ENCODE data around the gene CCDC88B. TPM values are rescaled to one million over a fixed set of nuclear protein-coding genes. Genes with fewer than 3 reads are reported as not detected.
A peak's percentile ranks its signal among the peaks of the same experiment; 100 is the strongest.

Gene CCDC88B
- total and polyA plus RNA-seq, 8 donors, result 4.7 to 35.7 (median 6.6) TPM

DNA sequence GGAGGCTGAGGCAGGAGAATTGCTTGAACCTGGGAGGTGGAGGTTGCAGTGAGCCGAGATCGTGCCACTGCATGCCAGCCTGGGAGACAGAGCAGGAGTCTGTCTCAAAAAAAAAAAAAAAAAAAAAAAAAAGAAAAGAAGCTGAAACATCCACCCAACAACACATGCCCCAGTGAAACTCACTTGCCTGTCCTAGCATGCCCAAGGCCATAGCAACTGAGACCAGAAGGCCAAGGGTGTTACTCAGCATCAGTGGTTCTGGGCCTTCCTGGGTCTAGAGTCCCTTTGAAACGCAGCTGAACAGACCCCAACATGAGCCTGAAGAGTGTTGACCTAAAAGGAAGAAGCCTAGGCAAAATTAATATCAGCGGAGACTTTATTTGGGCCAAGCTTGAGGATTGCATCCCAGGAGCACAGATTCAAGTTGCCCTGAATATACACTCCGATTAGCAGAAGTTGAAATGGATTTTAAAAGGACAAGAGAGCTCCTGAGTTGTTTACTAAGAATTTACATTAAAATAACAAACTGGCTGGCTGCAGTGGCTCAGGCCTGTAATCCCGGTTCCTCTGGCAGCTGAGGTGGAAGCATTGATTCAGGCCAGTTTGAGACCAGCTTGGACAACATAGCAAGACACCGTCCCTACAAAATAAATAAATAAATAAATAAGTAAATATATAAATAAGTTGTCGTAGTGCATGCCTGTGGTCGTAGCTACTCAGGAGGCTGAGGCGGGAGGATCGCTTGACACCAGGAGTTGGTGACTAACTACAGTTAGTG, 15.1 kb upstream of the CCDC88B start:
- intact Hi-C loops (cut with DNase I), result no loop called here
- no peak overlapping the region for H3K27ac ChIP-seq
- no peak for DNase-seq

DNA sequence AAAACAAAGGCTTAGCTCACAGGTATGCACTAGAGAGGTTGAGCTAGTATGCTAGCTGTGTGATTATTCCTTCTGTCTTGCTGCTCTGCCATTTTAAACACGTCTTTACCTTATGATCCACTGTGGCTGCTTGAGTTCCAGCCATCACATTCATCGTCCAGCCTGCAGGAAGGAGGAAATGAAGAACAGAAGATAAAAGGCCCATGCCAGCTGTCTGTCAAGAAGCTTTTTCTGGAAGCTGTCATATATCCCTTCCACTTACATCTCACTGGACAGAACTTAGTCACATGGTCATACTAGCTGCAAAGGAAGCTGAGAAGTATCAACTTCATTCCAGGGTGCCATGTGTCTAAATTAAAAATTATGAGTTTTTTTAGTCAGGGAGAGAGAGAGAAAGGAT, 12.6 kb upstream of the CCDC88B start:
- Histone ChIP-seq H3K36me3 (peaks cover 0 to 5% of the 10 kb centered on the region in 2 donors), H3K27ac (no peak overlapping the region), H3K9me3 (no peaks in the 10 kb centered on the region), H3K4me1 (peaks cover 6 to 16% of the 10 kb centered on the region in 2 donors), H3K27me3 (no peaks in the 10 kb centered on the region), H3K4me3 (no peak overlapping the region)
- intact Hi-C loops (cut with DNase I), result no loop called here
- TF ChIP-seq, protein P1, sequence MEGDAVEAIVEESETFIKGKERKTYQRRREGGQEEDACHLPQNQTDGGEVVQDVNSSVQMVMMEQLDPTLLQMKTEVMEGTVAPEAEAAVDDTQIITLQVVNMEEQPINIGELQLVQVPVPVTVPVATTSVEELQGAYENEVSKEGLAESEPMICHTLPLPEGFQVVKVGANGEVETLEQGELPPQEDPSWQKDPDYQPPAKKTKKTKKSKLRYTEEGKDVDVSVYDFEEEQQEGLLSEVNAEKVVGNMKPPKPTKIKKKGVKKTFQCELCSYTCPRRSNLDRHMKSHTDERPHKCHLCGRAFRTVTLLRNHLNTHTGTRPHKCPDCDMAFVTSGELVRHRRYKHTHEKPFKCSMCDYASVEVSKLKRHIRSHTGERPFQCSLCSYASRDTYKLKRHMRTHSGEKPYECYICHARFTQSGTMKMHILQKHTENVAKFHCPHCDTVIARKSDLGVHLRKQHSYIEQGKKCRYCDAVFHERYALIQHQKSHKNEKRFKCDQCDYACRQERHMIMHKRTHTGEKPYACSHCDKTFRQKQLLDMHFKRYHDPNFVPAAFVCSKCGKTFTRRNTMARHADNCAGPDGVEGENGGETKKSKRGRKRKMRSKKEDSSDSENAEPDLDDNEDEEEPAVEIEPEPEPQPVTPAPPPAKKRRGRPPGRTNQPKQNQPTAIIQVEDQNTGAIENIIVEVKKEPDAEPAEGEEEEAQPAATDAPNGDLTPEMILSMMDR (IDR thresholded peaks at IDR 0.05), result no peak
- ATAC-seq, result no peak
- no peak for DNase-seq

More for the DNA sequence above, 15.1 kb upstream of the CCDC88B start:
- no peak for ATAC-seq
- Histone ChIP-seq H3K4me1 (peaks cover 0 to 15% of the 10 kb centered on the region in 2 donors), H3K4me3 (no peak overlapping the region), H3K27me3 (no peaks in the 10 kb centered on the region), H3K9me3 (no peaks in the 10 kb centered on the region), H3K36me3 (peaks cover 0 to 20% of the 10 kb centered on the region in 2 donors)
- TF ChIP-seq, protein P1 (IDR thresholded peaks at IDR 0.05), result no peak

DNA sequence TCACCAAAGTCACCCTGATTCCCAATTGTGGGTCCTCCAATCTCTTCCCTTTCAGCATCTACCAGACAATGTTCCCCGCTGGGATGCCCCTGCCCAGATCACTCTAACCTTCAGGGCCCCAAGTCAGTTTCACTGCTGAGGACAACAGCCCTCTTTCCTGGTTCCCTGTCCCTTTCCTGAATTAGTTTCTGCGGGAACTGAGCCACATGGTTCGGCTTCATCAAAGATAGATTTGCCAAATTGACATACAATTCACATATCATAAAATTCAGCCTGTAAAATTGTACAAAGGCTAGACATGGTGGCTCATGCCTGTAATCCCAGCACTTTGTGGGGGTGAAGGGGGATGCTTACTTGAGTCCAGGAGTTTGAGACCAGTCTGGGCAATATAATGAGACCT, 12.0 kb upstream of the CCDC88B start:
- H3K4me3 ChIP-seq, result no peak overlapping the region
- DNase-seq (no peak), ATAC-seq (no peak)
- intact Hi-C loops (cut with DNase I), result no loop called here
- H3K27ac ChIP-seq, result no peak overlapping the region
- TF ChIP-seq, protein P1 (IDR thresholded peaks at IDR 0.05), result no peak
- H3K27me3 ChIP-seq, result no peaks in the 10 kb centered on the region
- H3K4me1 ChIP-seq, result peaks cover 6 to 17% of the 10 kb centered on the region in 2 donors
- no peaks in the 10 kb centered on the region for H3K9me3 ChIP-seq
- no peaks in the 10 kb centered on the region for H3K36me3 ChIP-seq

DNA sequence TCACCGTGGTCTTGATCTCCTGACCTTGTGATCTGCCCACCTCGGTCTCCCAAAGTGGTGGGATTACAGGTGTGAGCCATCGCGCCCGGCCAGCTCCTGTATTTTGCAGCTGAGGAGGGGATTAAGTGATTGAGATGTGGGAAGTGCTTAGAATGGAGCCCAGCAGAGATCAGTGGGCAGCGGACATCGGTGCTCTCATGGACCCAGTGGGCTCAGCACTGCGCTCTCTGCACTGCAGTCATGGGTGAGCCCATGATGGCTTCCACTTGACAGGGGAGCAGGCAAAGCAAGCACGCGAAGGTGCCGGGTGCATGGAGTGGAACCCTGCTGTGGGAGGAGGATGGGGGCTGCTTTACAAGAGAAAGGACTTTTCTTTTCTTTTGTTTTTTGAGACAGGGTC, 9.1 kb upstream of the CCDC88B start:
- DNase-seq (no peak), ATAC-seq (no peak)
- Histone ChIP-seq H3K9me3 (no peaks in the 10 kb centered on the region), H3K4me3 (no peak overlapping the region), H3K36me3 (no peaks in the 10 kb centered on the region), H3K27ac (no peak overlapping the region), H3K27me3 (no peaks in the 10 kb centered on the region), H3K4me1 (peaks cover 14 to 29% of the 10 kb centered on the region in 2 donors)
- TF ChIP-seq, protein P1 (IDR thresholded peaks at IDR 0.05), result no peak
- intact Hi-C loops (cut with DNase I), result no loop called here

DNA sequence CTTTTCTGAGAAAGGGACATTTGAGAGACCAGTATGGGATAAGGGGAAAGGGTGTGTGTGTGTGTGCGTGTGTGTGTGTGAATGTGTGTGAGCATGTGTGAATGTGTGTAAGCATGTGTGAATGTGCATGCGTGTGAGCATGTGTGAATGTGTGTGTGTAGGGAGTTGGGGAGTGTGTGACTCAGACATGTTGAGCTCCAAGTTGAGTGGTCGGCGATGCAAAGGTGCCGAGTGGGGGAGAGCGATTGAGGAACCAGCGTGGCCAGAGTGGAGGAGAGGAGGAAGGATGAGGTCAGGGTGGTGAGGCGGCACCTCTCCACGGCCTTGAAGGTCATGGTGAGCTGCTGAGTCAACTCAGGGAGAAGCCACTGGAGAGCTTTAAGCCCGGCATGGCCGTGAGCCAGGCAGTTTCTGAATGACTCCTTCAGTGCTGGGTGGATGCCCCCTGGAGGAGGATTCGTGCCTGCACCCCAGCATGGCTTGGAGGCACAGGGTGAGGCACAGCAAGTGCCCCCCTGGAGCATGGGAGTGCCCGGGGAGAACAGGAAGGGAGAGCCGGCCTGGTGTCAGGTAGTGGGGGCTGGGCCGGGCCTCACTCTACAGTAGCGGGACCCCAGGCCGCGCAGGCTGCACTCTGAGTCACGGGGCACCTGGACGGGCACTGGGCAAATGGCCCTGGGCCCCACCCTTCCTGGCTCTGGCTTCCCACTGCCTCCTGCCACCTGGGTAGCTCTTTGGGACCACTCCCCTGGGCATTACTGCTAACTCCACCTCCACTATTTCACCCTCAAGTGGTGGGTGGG, 8.2 kb upstream of the CCDC88B start:
- Histone ChIP-seq H3K27me3 (no peaks in the 10 kb centered on the region), H3K27ac (peak overlapping the region; percentile 4 to 73), H3K4me3 (no peak overlapping the region), H3K4me1 (peaks cover 14 to 29% of the 10 kb centered on the region in 2 donors), H3K9me3 (no peaks in the 10 kb centered on the region), H3K36me3 (no peaks in the 10 kb centered on the region)
- TF ChIP-seq, protein P1 (IDR thresholded peaks at IDR 0.05), result peak; percentile 31 to 69
- ATAC-seq (peak; percentile 88), DNase-seq (peak in 3 of 4 donors; percentile 68 to 94 (median 91))
- intact Hi-C loops (cut with DNase I), result no loop called here

All from left lung (tissue), 10 donors.